NCI-H1105 treated with DMSO at 0.1 percent for 48 hours (cell line): ENCODE results near the gene TMEM190.

Experiments
- DNase-seq: peaks from one replicate; lab custom pipeline; 2025; lab: John Stamatoyannopoulos, UW

The TMEM190 gene

GRCh38 chr19:55372316-55373081 is 4.1 kb upstream of the TMEM190 start:
- no peak for DNase-seq

GRCh38 chr19:55373306-55373992 is 3.2 kb upstream of the TMEM190 start:
- DNase-seq, result no peak

GRCh38 chr19:55373993-55374757 is 2.5 kb upstream of the TMEM190 start:
- no peak for DNase-seq

GRCh38 chr19:55377356-55378131 is 918 bp downstream of the TMEM190 start:
- DNase-seq, result no peak

GRCh38 chr19:55379174-55379573 is 2.5 kb downstream of the TMEM190 start:
- DNase-seq, result no peak

GRCh38 chr19:55382013-55382412 is 5.4 kb downstream of the TMEM190 start:
- DNase-seq, result no peak

- DNase-seq, result no peak
Observed at GRCh38 chr19:55382522-55383054, 6.0 kb downstream of the TMEM190 start.

GRCh38 chr19:55383279-55384130 is 6.9 kb downstream of the TMEM190 start:
- peak; percentile 68 for DNase-seq

GRCh38 chr19:55384131-55384919 is 7.7 kb downstream of the TMEM190 start, which contains the start of gene TMEM238:
Gene TMEM238, minus strand, starts transcription at chr19:55384292. Its CDS starts 33 bp downstream, at chr19:55384259.
- peak; percentile 46 for DNase-seq

- peak; percentile 98 for DNase-seq
Observed at GRCh38 chr19:55384920-55385723, 8.5 kb downstream of the TMEM190 start.

- peak; percentile 99 for DNase-seq
Observed at GRCh38 chr19:55385724-55386492, 9.3 kb downstream of the TMEM190 start, which contains the start of gene RPL28. Gene RPL28, plus strand, starts transcription at chr19:55385932. Its CDS starts 426 bp downstream, at chr19:55386358.

GRCh38 chr19:55386493-55386971 is 9.9 kb downstream of the TMEM190 start:
- DNase-seq, result no peak

GRCh38 chr19:55387736-55388497 is 11.3 kb downstream of the TMEM190 start:
- no peak for DNase-seq

- no peak for DNase-seq
Observed at GRCh38 chr19:55389386-55390317, 13.0 kb downstream of the TMEM190 start.

- no peak for DNase-seq
Observed at GRCh38 chr19:55390461-55390880, 13.8 kb downstream of the TMEM190 start.

- no peak for DNase-seq
Observed at GRCh38 chr19:55391191-55391670, 14.6 kb downstream of the TMEM190 start.
